GM18873 (cell line): ENCODE data around the gene LEMD2.

Experiments
- ATAC-seq: cut with Tn5 transposase; IDR thresholded peaks from one replicate; pipeline ENCODE4 v1.9.1; 2021; ENCODE audit warnings: mild to moderate bottlenecking, moderate library complexity, moderate number of reproducible peaks; ENCODE audit not compliant: unreplicated experiment, low FRiP score

LEMD2 gene

GRCh38 chr6:33777398-33778388 lies 11.2 kb downstream of the LEMD2 start:
- no peak for ATAC-seq

- ATAC-seq: no peak
These were observed 12.2 kb downstream of the LEMD2 start for GRCh38 chr6:33776764-33777163.

- no peak for ATAC-seq
These were observed 12.7 kb downstream of the LEMD2 start for GRCh38 chr6:33776186-33776585.

DNA sequence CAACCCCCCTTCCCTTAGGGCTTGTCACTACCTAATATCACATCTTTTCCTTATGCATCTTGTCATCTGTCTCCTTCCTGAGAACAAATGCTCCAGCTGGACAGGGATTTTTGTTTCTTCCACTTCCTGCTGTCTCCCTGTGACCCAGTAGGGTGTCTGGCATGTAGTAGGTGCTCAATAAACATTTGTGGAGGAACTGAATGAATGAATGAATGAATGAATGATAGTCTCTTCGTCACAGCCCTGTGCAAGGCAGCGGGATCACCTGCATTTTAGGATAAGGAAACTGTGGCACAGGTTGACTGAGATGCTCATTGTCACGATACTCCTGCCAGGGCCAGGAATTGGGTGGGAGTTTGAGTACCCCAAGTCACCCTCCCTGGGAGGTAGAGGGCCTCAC lies 14.2 kb downstream of the LEMD2 start:
- ATAC-seq: no peak

DNA sequence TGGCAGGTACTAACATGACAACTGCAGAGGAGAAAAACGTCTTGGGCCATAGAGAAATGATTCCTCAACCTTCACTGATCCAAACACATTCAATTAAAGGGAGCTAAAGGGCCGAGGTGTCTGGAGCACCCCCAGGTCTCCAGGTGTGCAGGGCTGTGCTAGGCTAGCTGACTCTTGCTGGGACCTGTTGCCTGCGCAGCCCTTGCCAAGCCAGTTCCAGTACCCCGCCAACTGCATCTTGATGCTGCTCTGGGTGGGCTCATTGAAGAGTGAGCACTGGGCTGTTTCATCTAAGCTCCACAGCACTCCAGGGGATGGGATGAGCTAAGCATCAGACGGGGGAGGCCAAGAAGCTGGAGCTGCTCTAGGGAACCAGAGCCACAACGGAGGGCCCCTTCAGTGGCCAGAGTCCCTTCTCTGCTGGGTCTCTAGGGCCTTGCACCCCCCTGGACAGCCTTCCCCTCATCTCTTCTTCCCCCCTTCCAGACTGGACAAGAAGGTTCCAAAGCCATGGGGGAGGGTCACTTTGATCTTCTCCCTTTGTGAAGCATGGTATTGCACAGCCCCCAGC lies 15.9 kb downstream of the LEMD2 start:
- ATAC-seq: no peak

DNA sequence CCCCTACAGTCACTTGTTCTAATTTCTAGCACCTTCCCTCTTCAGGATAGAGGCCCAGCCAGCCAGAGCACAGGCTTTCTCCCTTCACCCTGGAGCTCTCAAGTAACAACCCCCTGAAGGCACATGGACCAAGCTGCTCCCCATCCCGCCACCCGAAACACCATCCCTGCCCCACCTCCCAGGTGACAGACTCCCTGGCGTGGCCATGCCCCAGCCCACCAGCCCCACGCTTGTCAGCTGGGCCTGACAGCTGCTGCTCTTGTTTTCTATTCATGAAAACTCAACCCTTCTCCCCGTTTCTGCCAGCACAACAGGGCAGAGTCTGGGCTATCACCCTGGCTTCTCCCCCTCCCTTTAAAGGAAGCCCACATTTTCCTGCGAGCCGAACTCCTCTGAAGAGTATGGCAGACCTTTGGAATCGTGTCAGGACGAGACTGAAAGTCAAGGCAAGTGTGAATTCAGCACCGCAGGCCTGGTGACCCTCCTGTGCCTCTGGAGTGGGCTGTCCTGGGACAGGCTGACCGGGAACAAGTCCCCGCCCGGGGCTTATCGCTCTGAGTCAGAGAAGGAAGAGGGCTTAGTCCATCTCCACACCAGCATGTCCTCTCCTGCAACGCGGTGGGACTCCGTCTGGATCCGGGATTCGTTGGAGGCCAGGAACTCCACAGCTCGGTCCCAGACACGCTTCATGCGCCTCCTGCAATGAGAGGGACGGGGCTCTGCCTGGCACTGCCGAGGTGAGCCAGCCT lies 16.7 kb downstream of the LEMD2 start:
- no peak for ATAC-seq

- no peak for ATAC-seq
These were observed 17.5 kb downstream of the LEMD2 start for GRCh38 chr6:33771146-33772081.

DNA sequence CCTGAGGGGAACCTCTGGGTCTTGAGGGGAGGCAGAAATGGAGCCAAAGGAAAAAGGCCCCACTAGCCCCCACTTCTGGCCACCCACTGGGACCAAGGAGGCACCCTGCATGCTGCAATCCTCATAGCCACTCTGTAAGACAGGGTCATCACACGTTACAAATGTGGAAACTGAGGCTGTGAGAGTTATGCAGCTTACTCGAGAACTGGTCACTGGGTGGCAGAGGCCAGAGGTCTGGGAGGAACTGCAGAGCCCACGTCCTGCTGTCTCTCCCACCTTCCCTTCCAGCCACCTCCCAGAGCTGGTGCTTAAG lies 18.1 kb downstream of the LEMD2 start:
- no peak for ATAC-seq

DNA sequence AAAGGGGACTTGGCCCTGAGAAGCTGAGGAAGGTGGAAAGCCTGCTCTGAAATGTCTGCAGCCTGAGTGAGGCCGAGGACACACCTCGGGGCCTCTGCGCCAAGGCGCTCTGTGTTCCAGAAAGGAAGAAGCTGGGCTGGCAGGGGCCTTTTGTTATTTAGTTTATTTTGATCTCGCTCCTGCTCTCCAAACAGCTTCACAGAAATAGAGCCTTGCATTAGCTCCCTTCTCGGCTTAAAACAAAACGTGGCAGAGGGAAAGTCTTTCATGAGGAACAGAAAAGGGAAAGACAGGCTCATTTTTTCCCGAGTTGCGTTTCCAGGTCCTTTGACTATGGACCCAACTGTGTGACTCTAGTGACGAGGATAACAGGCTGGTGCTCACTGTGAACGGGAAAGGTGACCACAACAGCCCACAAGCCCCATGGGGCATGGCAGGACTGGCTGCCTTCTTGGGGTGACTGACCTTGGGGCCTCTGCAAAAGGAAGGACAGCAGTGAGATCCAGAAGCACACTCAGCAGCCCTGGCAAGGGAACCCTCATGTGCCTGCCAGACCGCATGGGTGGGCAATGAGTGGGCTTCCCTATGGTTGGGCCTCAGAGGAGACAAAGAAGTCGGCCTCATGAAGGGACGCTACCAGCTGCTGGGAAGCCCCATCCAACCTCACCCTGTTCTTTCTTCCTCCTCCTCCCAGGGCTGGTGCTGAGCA lies 18.7 kb downstream of the LEMD2 start:
- no peak for ATAC-seq

DNA sequence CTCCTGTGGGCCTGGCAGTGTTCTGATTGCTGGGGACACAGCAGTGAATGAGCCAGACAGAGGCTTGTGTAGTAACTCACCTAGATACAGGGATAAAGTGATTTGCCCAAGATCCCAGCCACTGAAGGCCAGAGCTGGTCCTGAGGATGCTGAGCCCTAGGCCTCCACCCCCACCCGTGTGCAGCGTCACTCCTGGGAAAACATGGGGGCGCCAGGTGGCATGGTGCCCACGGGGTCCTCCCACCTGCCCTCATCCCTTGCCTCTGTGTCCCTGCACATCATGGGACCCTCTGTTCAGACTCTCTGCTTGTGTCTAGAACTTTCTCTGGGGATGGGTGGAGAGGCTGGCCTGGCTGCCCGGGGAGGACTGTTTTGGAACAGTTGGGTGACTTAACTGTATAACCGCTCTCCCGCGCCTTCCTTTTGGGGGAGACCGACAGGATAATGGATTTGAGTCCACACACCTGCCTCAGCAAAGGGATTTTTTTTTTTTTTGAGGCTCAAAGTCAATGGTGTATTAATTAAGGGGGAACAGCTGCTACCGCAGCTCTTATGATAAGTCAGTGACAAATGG lies 19.6 kb downstream of the LEMD2 start:
- no peak for ATAC-seq

DNA sequence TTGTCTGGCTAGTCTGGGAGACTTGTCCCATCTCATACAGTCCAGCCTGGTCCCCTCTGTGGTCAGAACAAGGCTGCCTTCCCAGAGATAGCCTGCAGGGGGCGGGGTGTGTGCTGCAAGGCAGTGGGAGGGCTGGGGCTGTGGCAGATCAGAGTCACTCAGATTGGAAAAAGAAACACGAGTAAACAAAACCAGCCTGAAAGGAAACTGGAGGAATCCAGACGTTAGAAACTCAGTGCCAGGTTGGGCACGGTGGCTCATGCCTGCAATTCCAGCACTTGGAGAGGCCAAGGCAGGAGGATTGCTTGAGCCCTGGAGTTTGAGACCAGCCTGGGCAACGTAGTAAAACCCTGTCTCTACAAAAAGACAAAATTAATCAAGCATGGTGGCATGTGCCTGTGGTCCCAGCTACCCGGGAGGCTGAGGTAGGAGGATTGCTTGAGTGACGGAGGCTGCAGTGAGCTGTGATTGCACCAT lies 20.2 kb downstream of the LEMD2 start:
- ATAC-seq: no peak

GRCh38 chr6:33766921-33767907 lies 21.7 kb downstream of the LEMD2 start:
- no peak for ATAC-seq

DNA sequence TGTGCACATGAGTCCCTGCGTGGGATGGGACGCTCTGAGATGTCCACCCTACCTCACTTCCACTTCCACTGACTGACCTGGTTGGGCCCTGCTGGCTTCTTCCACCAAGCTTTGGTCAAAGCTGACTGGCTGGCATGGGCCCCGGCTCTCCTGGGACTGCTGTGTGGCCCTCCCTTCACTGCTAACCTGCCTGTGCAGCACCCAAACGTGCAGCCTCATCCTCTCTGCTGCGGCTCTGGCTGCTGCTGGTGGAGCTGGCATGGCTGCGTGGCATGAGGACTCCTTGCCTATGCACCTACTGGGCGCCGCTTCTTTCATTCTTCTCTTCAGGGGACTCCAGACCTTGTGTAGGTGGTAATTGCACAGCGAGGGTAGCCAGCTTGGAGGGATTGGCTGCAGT lies 23.6 kb downstream of the LEMD2 start:
- ATAC-seq: no peak

DNA sequence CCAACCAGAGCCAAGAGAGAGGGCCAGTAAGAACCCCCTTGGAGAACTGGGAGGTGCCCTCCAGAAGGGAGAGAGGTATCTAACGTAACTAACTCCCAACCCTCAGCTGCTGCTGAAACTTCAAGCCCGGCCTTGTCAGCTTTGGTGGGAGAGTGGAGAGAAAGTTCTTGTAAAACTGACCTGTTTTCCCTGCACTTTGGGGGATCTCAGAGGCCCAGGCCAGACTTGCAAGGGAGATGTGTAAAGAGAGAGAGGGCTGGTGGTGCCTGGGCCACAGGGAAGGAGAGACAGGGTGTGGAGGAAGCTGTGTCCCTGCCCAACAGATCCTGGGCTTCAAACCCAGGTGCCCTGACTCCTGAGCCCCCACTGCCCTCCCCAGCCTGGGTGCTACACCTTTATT lies 24.9 kb downstream of the LEMD2 start:
- ATAC-seq: no peak

DNA sequence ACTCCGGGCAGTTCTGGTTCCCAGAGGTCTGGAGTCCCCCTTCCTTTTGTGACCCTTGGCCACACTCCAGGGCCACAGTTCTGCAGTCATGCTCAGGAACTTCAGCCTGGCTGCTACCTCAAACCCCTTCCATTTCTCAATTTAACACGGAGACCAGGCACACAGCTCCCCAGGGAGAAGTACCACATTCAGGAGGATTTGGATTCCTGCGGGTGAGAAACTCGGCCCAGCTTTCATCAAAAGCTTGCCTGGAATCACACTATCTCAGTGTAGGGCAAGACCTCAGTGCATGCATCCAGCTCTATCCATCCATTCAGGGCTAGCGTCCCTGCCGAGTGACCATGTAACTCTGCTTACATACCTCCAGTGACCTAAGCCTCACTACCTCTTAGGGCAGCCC lies 25.4 kb downstream of the LEMD2 start:
- no peak for ATAC-seq

- no peak for ATAC-seq
These were observed 26.2 kb downstream of the LEMD2 start for GRCh38 chr6:33762713-33763112.

- ATAC-seq: no peak
These were observed 26.9 kb downstream of the LEMD2 start for GRCh38 chr6:33761922-33762629.

DNA sequence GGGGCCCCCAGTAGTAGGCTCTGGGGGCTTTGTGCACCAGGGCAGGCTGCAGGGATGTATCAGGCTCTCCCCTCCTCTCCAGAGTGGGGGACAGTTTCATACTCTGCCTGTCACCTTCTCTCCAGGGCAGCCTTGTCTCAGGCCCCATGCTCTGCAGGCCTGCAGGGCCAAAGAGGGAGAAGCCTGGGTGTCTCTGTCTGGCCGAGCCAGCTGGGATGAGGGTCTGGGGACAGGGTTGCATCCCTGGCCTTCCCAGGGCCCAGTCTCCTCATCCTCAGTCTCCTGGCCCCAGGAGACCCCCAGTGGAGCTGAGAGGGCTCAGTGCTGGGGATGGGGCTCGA lies 27.4 kb downstream of the LEMD2 start:
- no peak for ATAC-seq
